GM12878 (cell line): ENCODE data around the gene SCIMP. TPM values are rescaled to one million over a fixed set of nuclear protein-coding genes. Genes with fewer than 3 reads are reported as not detected.

Experiments
- BRCA1 ChIP-seq: IDR thresholded peaks from 2 replicates; pipeline ENCODE4 v1.6.1; 2011; ENCODE audit warnings: low read depth, low read length, improper control_type of control experiment
- CREM ChIP-seq: IDR thresholded peaks from 2 replicates; pipeline ENCODE4 v1.6.1; 2014; ENCODE audit warnings: antibody characterized with exemption, low read depth
- DPF2 ChIP-seq: fragments of 450-650 bp; IDR thresholded peaks from 2 replicates; pipeline ENCODE4 v1.6.1; 2017; ENCODE audit warnings: mild to moderate bottlenecking
- EZH2 ChIP-seq: IDR thresholded peaks from 2 replicates; pipeline ENCODE4 v1.6.1; 2012; ENCODE audit warnings: low read depth, mild to moderate bottlenecking, control low read depth, inconsistent platforms, low read length, borderline replicate concordance; ENCODE audit not compliant: control insufficient read depth
- FOXK2 ChIP-seq: fragments of 450-650 bp; IDR thresholded peaks from 2 replicates; pipeline ENCODE4 v1.6.1; 2017; ENCODE audit warnings: mild to moderate bottlenecking, moderate library complexity
- HDGF ChIP-seq: fragments of 450-650 bp; IDR thresholded peaks from 2 replicates; pipeline ENCODE4 v1.6.1; 2016; ENCODE audit warnings: antibody characterized with exemption
- NFYA ChIP-seq: IDR thresholded peaks from 2 replicates; pipeline ENCODE4 v1.6.1; 2011; ENCODE audit warnings: low read depth, mild to moderate bottlenecking, low read length, improper control_type of control experiment, borderline replicate concordance
- NR2F1 ChIP-seq: fragments of 450-650 bp; conservative IDR thresholded peaks from 2 replicates; pipeline ENCODE4 v1.6.1; 2017; ENCODE audit warnings: mild to moderate bottlenecking
- PAX5 ChIP-seq: IDR thresholded peaks from 2 replicates; pipeline ENCODE4 v1.6.1; 2011; ENCODE audit warnings: low read depth, low read length, borderline replicate concordance
- POLR2AphosphoS2 ChIP-seq: IDR thresholded peaks from 2 replicates; pipeline ENCODE4 v1.6.1; 2011; ENCODE audit warnings: low read depth, mild to moderate bottlenecking, low read length, improper control_type of control experiment, moderate library complexity
- RAD21 ChIP-seq: IDR thresholded peaks from 2 replicates; pipeline ENCODE4 v1.6.1; 2011; ENCODE audit warnings: mild to moderate bottlenecking, low read depth, low read length, moderate library complexity; ENCODE audit not compliant: insufficient read depth
- REST ChIP-seq: IDR thresholded peaks from 2 replicates; pipeline ENCODE4 v1.6.1; 2012; ENCODE audit warnings: mild to moderate bottlenecking, low read depth, low read length
- TAF1 ChIP-seq: IDR thresholded peaks from 2 replicates; pipeline ENCODE4 v1.6.1; 2011; ENCODE audit warnings: mild to moderate bottlenecking, low read depth, low read length, borderline replicate concordance
- WRNIP1 ChIP-seq: IDR thresholded peaks from 2 replicates; pipeline ENCODE4 v1.6.1; 2011; ENCODE audit warnings: low read depth, low read length, improper control_type of control experiment, borderline replicate concordance
- ZNF687 ChIP-seq: fragments of 450-650 bp; IDR thresholded peaks from 2 replicates; pipeline ENCODE4 v1.6.1; 2017; ENCODE audit warnings: mild to moderate bottlenecking, moderate library complexity
- polyA plus RNA-seq, 11 experiments: library from polyadenylated mRNA; depleted of rRNA in 4 of 11; unstranded in 6 of 11; stranded (reverse) in 5 of 11; fragments of >200 nt; fragmentation: Nextera tagmentation in 4 of 11; fragmentation: Illumina TruSeq in 1 of 11; extraction: Ambion mirVana in 4 of 11; extraction: Trizol in 1 of 11; gene quantifications; 1 replicate in 1 of 11; 2 replicates in 10 of 11; pipeline versions ENCODE4 v1.2.1 to v1.2.3, GENCODE V29; 2011 to 2016; ENCODE audit warnings: inconsistent platforms in 2 of 11, missing spikeins in 2 of 11, low read depth in 1 of 11
- total RNA-seq, 4 experiments: library from RNA; depleted of rRNA in 3 of 4; stranded (reverse); fragments of >200 nt in 3 of 4; fragmentation: Illumina TruSeq in 1 of 4; extraction: Trizol in 1 of 4; gene quantifications; 2 replicates each; pipeline versions ENCODE4 v1.2.1 to v1.2.3, GENCODE V29; 2013 to 2021
- TF ChIP-seq, protein P1 (sequence below): fragments of 450-650 bp; IDR thresholded peaks from 2 replicates; pipeline ENCODE4 v1.6.1; 2016; ENCODE audit warnings: mild to moderate bottlenecking
- TF ChIP-seq, protein P2 (sequence below): IDR thresholded peaks from 2 replicates; pipeline ENCODE4 v1.6.1; 2011; ENCODE audit warnings: borderline replicate concordance, low read depth, mild to moderate bottlenecking, moderate library complexity, low read length; ENCODE audit not compliant: insufficient read depth, poor library complexity, severe bottlenecking

Gene SCIMP
- total and polyA plus RNA-seq, 10 of the 15 experiments (the other 5 are each of a cell fraction or from before 2014, with no cell fraction given), result 56.7 to 151 (median 95.0) TPM

- TF ChIP-seq ZNF687 (peak; percentile 90), DPF2 (0 out of 2 replicates have a peak, but pooled peaks have one; percentile 38), EZH2 (no peak), REST (no peak), NR2F1 (peak; percentile 70), TAF1 (0 out of 2 replicates have a peak, but pooled peaks have one; percentile 24), FOXK2 (no peak), CREM (peak; percentile 48; the same call in 1 of the 2 replicates), HDGF (no peak), POLR2AphosphoS2 (no peak), WRNIP1 (0 out of 2 replicates have a peak, but pooled peaks have one; percentile 88), BRCA1 (no peak), NFYA (no peak), RAD21 (peak; percentile 87), PAX5 (0 out of 2 replicates have a peak, but pooled peaks have one; percentile 44)
- TF ChIP-seq, protein P1, sequence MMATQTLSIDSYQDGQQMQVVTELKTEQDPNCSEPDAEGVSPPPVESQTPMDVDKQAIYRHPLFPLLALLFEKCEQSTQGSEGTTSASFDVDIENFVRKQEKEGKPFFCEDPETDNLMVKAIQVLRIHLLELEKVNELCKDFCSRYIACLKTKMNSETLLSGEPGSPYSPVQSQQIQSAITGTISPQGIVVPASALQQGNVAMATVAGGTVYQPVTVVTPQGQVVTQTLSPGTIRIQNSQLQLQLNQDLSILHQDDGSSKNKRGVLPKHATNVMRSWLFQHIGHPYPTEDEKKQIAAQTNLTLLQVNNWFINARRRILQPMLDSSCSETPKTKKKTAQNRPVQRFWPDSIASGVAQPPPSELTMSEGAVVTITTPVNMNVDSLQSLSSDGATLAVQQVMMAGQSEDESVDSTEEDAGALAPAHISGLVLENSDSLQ, result peak; percentile 84
- TF ChIP-seq, protein P2, sequence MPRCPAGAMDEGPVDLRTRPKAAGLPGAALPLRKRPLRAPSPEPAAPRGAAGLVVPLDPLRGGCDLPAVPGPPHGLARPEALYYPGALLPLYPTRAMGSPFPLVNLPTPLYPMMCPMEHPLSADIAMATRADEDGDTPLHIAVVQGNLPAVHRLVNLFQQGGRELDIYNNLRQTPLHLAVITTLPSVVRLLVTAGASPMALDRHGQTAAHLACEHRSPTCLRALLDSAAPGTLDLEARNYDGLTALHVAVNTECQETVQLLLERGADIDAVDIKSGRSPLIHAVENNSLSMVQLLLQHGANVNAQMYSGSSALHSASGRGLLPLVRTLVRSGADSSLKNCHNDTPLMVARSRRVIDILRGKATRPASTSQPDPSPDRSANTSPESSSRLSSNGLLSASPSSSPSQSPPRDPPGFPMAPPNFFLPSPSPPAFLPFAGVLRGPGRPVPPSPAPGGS, result no peak
These were observed 2.9 kb upstream of the SCIMP start (continued) for GRCh38 chr17:5237541-5238016.
